HepG2 (cell line): ENCODE measurements around the gene SPNS1. TPM values are rescaled to one million over a fixed set of nuclear protein-coding genes. Genes with fewer than 3 reads are reported as not detected.

ENCODE experiments used
- MTF1 ChIP-seq: sonication (generic); formaldehyde crosslinking; IDR thresholded peaks from 2 replicates; pipeline ENCODE4 v1.5.0; 2020; ENCODE audit warnings: missing genetic modification reagents
- NRL ChIP-seq: sonication (generic); formaldehyde crosslinking; IDR thresholded peaks from 2 replicates; pipeline ENCODE4 v1.5.0; 2020; ENCODE audit warnings: missing genetic modification reagents, mild to moderate bottlenecking, moderate library complexity, borderline replicate concordance
- RCOR2 ChIP-seq: IDR thresholded peaks from 2 replicates; pipeline ENCODE4 v1.6.1; 2016; ENCODE audit warnings: missing biosample characterization, missing genetic modification reagents
- SIX1 ChIP-seq: sonication (generic); formaldehyde crosslinking; IDR thresholded peaks from 2 replicates; pipeline ENCODE4 v1.4.0; 2020; ENCODE audit warnings: missing genetic modification reagents, borderline replicate concordance
- SNAPC4 ChIP-seq: sonication (generic); formaldehyde crosslinking; IDR thresholded peaks from 2 replicates; pipeline ENCODE4 v1.4.0; 2020; ENCODE audit warnings: mild to moderate bottlenecking, missing genetic modification reagents
- UBTF ChIP-seq: sonication (generic); formaldehyde crosslinking; IDR thresholded peaks from 2 replicates; pipeline ENCODE4 v1.4.0; 2020; ENCODE audit warnings: mild to moderate bottlenecking, missing genetic modification reagents
- ZFP90 ChIP-seq: sonication (generic); formaldehyde crosslinking; IDR thresholded peaks from 2 replicates; pipeline ENCODE4 v1.8.0; 2022; ENCODE audit warnings: missing genetic modification reagents, mild to moderate bottlenecking, inconsistent platforms, borderline replicate concordance
- ZZZ3 ChIP-seq: sonication (generic); formaldehyde crosslinking; IDR thresholded peaks from 2 replicates; pipeline ENCODE4 v1.4.0; 2020; ENCODE audit warnings: missing genetic modification reagents, mild to moderate bottlenecking, borderline replicate concordance
- polyA plus RNA-seq, 8 experiments: library from polyadenylated mRNA; depleted of rRNA in 3 of 8; stranded (reverse) in 7 of 8; unstranded in 1 of 8; fragments of >200 nt; fragmentation: Illumina TruSeq in 4 of 8; extraction: Trizol in 4 of 8; gene quantifications; 2 replicates each; pipeline versions ENCODE4 v1.2.1 to v1.2.3, GENCODE V29; 2011 to 2016; ENCODE audit warnings: low read depth in 4 of 8, missing spikeins in 1 of 8, mixed read lengths in 1 of 8; ENCODE audit not compliant: insufficient read depth in 1 of 8
- total RNA-seq, 5 experiments: library from RNA; depleted of rRNA; stranded (reverse); fragments of >200 nt; fragmentation: Illumina TruSeq; extraction: Trizol; gene quantifications; 2 replicates each; pipeline ENCODE4 v1.2.3, GENCODE V29; 2016; ENCODE audit warnings: low read depth in 1 of 5
- TF ChIP-seq, protein P1 (sequence below): sonication (generic); formaldehyde crosslinking; IDR thresholded peaks from 2 replicates; pipeline ENCODE4 v1.4.0; 2020; ENCODE audit warnings: missing genetic modification reagents
- TF ChIP-seq, protein P2 (sequence below): sonication (generic); formaldehyde crosslinking; IDR thresholded peaks from 2 replicates; pipeline ENCODE4 v1.4.0; 2020; ENCODE audit warnings: missing genetic modification reagents

Gene SPNS1
- total and polyA plus RNA-seq, 2 of the 13 experiments (the other 11 are each of a cell fraction or from before 2014, with no cell fraction given): 25.6 to 38.8 TPM

DNA sequence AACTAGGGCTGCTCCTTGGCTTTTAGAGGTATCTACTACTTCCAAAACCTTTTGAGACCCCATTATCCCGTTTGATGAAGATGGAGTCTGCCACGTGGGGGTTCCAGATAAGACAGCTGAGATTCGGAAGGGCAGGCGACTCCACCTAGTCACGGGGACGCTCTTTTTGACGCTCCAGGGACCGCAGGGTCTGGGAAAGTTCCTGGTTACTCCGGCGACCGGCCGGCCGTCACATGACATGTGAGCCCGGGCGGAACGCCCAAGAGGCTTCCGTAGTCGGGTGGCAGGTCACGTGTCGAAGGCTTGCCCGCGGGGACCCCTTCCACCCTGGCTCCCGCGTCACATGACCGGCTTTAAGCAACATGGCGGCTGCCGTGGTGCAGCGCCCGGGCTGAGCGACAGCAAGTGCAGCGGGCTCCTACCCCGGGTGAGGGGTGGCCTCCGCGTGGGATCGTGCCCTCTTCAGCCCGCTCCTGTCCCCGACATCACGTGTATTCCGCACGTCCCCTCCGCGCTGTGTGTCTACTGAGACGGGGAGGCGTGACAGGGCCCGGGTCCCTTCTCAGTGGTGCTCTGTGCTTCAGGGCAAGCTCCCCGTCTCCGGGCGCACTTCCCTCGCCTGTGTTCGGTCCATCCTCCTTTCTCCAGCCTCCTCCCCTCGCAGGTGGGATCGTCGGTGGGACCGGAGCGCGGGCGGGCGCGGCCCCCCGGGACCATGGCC, at the start of gene SPNS1 (continued):
- TF ChIP-seq ZZZ3 (peak; percentile 99), ZFP90 (CRISPR knock-in tag) (peak; percentile 94), NRL (CRISPR knock-in tag) (peak; percentile 88), SNAPC4 (CRISPR knock-in tag) (peak; percentile 95), UBTF (peak; percentile 86), SIX1 (CRISPR knock-in tag) (peak; percentile 67; the same call in 1 of the 2 replicates), MTF1 (CRISPR knock-in tag) (peak; percentile 94), RCOR2 (CRISPR knock-in tag) (no peak)
- TF ChIP-seq, protein P1, sequence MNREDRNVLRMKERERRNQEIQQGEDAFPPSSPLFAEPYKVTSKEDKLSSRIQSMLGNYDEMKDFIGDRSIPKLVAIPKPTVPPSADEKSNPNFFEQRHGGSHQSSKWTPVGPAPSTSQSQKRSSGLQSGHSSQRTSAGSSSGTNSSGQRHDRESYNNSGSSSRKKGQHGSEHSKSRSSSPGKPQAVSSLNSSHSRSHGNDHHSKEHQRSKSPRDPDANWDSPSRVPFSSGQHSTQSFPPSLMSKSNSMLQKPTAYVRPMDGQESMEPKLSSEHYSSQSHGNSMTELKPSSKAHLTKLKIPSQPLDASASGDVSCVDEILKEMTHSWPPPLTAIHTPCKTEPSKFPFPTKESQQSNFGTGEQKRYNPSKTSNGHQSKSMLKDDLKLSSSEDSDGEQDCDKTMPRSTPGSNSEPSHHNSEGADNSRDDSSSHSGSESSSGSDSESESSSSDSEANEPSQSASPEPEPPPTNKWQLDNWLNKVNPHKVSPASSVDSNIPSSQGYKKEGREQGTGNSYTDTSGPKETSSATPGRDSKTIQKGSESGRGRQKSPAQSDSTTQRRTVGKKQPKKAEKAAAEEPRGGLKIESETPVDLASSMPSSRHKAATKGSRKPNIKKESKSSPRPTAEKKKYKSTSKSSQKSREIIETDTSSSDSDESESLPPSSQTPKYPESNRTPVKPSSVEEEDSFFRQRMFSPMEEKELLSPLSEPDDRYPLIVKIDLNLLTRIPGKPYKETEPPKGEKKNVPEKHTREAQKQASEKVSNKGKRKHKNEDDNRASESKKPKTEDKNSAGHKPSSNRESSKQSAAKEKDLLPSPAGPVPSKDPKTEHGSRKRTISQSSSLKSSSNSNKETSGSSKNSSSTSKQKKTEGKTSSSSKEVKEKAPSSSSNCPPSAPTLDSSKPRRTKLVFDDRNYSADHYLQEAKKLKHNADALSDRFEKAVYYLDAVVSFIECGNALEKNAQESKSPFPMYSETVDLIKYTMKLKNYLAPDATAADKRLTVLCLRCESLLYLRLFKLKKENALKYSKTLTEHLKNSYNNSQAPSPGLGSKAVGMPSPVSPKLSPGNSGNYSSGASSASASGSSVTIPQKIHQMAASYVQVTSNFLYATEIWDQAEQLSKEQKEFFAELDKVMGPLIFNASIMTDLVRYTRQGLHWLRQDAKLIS (CRISPR knock-in tag): no peak; the same call in 1 of the 2 replicates
- TF ChIP-seq, protein P2, sequence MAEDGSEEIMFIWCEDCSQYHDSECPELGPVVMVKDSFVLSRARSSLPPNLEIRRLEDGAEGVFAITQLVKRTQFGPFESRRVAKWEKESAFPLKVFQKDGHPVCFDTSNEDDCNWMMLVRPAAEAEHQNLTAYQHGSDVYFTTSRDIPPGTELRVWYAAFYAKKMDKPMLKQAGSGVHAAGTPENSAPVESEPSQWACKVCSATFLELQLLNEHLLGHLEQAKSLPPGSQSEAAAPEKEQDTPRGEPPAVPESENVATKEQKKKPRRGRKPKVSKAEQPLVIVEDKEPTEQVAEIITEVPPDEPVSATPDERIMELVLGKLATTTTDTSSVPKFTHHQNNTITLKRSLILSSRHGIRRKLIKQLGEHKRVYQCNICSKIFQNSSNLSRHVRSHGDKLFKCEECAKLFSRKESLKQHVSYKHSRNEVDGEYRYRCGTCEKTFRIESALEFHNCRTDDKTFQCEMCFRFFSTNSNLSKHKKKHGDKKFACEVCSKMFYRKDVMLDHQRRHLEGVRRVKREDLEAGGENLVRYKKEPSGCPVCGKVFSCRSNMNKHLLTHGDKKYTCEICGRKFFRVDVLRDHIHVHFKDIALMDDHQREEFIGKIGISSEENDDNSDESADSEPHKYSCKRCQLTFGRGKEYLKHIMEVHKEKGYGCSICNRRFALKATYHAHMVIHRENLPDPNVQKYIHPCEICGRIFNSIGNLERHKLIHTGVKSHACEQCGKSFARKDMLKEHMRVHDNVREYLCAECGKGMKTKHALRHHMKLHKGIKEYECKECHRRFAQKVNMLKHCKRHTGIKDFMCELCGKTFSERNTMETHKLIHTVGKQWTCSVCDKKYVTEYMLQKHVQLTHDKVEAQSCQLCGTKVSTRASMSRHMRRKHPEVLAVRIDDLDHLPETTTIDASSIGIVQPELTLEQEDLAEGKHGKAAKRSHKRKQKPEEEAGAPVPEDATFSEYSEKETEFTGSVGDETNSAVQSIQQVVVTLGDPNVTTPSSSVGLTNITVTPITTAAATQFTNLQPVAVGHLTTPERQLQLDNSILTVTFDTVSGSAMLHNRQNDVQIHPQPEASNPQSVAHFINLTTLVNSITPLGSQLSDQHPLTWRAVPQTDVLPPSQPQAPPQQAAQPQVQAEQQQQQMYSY: peak; percentile 74
